Measurements from ENCODE around the gene LRBA.

The LRBA gene

DNA sequence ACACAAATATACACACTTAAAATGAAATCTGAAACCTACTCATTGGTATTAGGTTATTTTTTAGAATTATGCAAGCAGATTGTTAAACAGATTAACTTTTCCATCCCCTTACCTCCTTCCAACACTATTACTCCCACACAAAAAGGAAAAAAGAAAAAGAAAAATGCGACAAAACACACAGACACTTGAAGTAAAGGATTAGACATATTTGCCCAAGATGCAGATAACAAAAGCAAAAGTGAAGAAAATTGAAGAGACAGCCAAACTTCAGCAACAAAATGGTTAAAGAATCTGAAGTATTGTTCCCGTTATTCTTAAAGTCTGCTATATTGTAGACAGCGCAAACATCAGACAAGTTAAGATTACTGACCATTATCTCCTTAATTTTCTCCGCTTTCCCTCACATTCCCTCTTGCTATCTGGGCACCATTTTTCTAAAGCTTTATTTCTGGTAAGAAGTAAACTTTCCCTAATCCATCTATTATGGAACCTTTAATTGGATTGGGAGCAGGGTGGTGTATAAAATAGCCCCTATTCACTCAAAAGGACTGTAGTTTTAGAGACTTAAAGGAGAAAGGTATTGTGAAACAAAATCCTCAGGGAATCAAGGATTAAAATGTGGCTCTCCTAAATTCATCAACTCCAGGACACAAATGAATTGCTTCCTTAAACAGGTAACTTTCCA is 467.8 kb downstream of the LRBA start:
- H3K4me2 ChIP-seq (ENCODE audit: low read length) = no peak overlapping the region
- no peak overlapping the region for H3K4me3 ChIP-seq (ENCODE audit: low read length)
- no peaks in the 10 kb centered on the region for H3K36me3 ChIP-seq (ENCODE audit: control insufficient read depth, low read length)
- no peaks in the 10 kb centered on the region for H3K9me2 ChIP-seq (replicated peaks; ENCODE audit: control insufficient read depth, low read length)
- no peaks in the 10 kb centered on the region for H3K4me1 ChIP-seq (ENCODE audit: control insufficient read depth, low read length)
- H3K27me3 ChIP-seq (ENCODE audit: control insufficient read depth, low read length) = no peaks in the 10 kb centered on the region
- no peaks in the 10 kb centered on the region for H3K79me2 ChIP-seq (ENCODE audit: control insufficient read depth, low read length)
- no peak overlapping the region for H3K27ac ChIP-seq (ENCODE audit: low read depth, low read length)
- H3F3A ChIP-seq (ENCODE audit: control insufficient read depth, insufficient read depth) = no peaks in the 10 kb centered on the region
- no peaks in the 10 kb centered on the region for H4K20me1 ChIP-seq (ENCODE audit: control insufficient read depth, insufficient read depth, low read depth, low read length)
- TF ChIP-seq EZH2phosphoT487 (IDR thresholded peaks at IDR 0.05; ENCODE audit: borderline replicate concordance, low read length) = no peak
- TF ChIP-seq, protein P1, sequence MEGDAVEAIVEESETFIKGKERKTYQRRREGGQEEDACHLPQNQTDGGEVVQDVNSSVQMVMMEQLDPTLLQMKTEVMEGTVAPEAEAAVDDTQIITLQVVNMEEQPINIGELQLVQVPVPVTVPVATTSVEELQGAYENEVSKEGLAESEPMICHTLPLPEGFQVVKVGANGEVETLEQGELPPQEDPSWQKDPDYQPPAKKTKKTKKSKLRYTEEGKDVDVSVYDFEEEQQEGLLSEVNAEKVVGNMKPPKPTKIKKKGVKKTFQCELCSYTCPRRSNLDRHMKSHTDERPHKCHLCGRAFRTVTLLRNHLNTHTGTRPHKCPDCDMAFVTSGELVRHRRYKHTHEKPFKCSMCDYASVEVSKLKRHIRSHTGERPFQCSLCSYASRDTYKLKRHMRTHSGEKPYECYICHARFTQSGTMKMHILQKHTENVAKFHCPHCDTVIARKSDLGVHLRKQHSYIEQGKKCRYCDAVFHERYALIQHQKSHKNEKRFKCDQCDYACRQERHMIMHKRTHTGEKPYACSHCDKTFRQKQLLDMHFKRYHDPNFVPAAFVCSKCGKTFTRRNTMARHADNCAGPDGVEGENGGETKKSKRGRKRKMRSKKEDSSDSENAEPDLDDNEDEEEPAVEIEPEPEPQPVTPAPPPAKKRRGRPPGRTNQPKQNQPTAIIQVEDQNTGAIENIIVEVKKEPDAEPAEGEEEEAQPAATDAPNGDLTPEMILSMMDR (IDR thresholded peaks at IDR 0.05; ENCODE audit: low read depth, low read length, poor library complexity, severe bottlenecking) = no peak
- H3K9me3 ChIP-seq (ENCODE audit: control insufficient read depth, insufficient read depth, low read length) = no peaks in the 10 kb centered on the region

DNA sequence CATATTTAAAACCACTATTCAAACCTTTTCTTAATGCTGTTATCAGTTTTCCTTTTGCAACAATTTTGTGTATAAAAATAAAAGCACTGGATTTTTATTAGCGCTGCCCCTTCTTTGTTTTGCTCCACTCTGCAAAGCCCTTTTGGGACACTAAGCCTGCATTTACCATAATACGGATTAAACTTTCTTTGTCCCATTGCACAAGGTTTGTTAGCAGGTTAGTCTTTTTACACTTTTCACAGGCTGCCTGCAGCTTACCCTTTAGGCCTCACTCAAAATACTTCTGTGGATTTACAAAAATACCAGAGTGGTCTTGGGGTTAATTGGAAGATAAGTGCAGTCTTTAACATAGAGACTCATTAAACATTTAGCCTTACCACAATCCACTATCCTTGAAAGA is 468.8 kb downstream of the LRBA start:
- H3K4me1 ChIP-seq (ENCODE audit: control insufficient read depth, low read length) = no peaks in the 10 kb centered on the region
- H3K27me3 ChIP-seq (ENCODE audit: control insufficient read depth, low read length) = no peaks in the 10 kb centered on the region
- H3K36me3 ChIP-seq (ENCODE audit: control insufficient read depth, low read length) = no peaks in the 10 kb centered on the region
- no peaks in the 10 kb centered on the region for H4K20me1 ChIP-seq (ENCODE audit: control insufficient read depth, insufficient read depth, low read depth, low read length)
- no peak overlapping the region for H3K4me3 ChIP-seq (ENCODE audit: low read length)
- no peaks in the 10 kb centered on the region for H3K9me2 ChIP-seq (replicated peaks; ENCODE audit: control insufficient read depth, low read length)
- TF ChIP-seq EZH2phosphoT487 (IDR thresholded peaks at IDR 0.05; ENCODE audit: borderline replicate concordance, low read length) = no peak
- TF ChIP-seq, protein P1 (IDR thresholded peaks at IDR 0.05; ENCODE audit: low read depth, low read length, poor library complexity, severe bottlenecking) = no peak
- no peaks in the 10 kb centered on the region for H3F3A ChIP-seq (ENCODE audit: control insufficient read depth, insufficient read depth)
- no peaks in the 10 kb centered on the region for H3K9me3 ChIP-seq (ENCODE audit: control insufficient read depth, insufficient read depth, low read length)
- no peaks in the 10 kb centered on the region for H3K79me2 ChIP-seq (ENCODE audit: control insufficient read depth, low read length)
- no peak overlapping the region for H3K4me2 ChIP-seq (ENCODE audit: low read length)
- no peak overlapping the region for H3K27ac ChIP-seq (ENCODE audit: low read depth, low read length)

DNA sequence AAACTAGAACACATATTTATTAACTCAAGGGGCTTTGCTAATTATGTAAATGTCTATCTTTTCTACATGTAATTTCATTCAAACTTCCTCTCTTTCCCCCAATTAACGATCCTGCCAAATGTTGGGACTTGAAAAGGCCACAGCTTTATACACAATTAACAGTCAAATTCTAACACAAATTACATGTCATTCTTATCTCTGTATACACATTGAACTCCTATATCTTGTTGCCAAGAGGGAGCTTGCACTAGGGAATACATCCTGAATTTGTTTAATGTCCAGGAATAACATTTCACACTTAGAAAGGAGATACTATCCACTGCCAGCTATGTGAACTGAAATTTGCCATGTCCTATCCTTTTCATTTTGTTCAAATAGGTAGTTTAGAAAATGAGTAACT is 472.0 kb downstream of the LRBA start:
- Histone ChIP-seq H3K9me2 (replicated peaks; ENCODE audit: control insufficient read depth, low read length) (no peaks in the 10 kb centered on the region), H3K4me2 (ENCODE audit: low read length) (no peak overlapping the region), H3K27me3 (ENCODE audit: control insufficient read depth, low read length) (no peaks in the 10 kb centered on the region), H3F3A (ENCODE audit: control insufficient read depth, insufficient read depth) (no peaks in the 10 kb centered on the region), H3K4me1 (ENCODE audit: control insufficient read depth, low read length) (no peaks in the 10 kb centered on the region), H3K9me3 (ENCODE audit: control insufficient read depth, insufficient read depth, low read length) (no peaks in the 10 kb centered on the region), H3K4me3 (ENCODE audit: low read length) (no peak overlapping the region), H3K79me2 (ENCODE audit: control insufficient read depth, low read length) (no peaks in the 10 kb centered on the region), H3K27ac (ENCODE audit: low read depth, low read length) (no peak overlapping the region), H4K20me1 (ENCODE audit: control insufficient read depth, insufficient read depth, low read depth, low read length) (no peaks in the 10 kb centered on the region), H3K36me3 (ENCODE audit: control insufficient read depth, low read length) (no peaks in the 10 kb centered on the region)
- TF ChIP-seq EZH2phosphoT487 (IDR thresholded peaks at IDR 0.05; ENCODE audit: borderline replicate concordance, low read length) = no peak
- TF ChIP-seq, protein P1 (IDR thresholded peaks at IDR 0.05; ENCODE audit: low read depth, low read length, poor library complexity, severe bottlenecking) = no peak
